ENCODE results near the gene F2R.

The F2R gene

GRCh38 chr5:76681287-76681686 lies 34.6 kb upstream of the F2R start:
- Histone ChIP-seq H3K27me3 (ENCODE audit: insufficient read depth, low read length) (no peaks in the 10 kb centered on the region), H3K9ac (ENCODE audit: low read depth, low read length) (no peak overlapping the region), H3K4me3 (ENCODE audit: low read length) (no peak overlapping the region), H3K27ac (ENCODE audit: low read depth, low read length) (no peak overlapping the region), H3K9me3 (ENCODE audit: insufficient read depth, low read depth, low read length) (no peaks in the 10 kb centered on the region), H3K36me3 (ENCODE audit: insufficient read depth, low read length) (peaks cover 13% of the 10 kb centered on the region), H3K4me1 (ENCODE audit: insufficient read depth, low read length) (no peaks in the 10 kb centered on the region)
- WGBS: 96% methylated on average over 2 of the region's 4 CpGs

DNA sequence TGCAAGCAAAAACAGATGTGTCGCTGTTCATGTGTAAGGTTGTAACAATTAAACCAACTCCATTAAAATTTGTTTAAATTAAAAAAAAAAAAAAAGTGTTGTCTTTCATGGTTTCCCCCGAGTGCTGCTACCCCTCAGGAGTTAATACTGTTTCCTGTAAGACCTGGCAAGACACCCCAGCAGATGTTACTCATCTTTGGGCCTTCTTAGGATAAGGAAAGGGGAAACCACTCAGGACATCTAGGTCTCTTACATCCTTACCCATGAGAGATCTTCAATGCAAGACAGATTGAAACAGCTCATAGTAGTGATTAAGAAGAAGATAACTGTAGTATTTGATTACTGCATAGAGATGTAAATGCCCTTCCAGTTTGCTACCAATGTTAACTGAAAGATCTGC lies 33.5 kb upstream of the F2R start:
- no peaks in the 10 kb centered on the region for H3K9me3 ChIP-seq (ENCODE audit: insufficient read depth, low read depth, low read length)
- no peaks in the 10 kb centered on the region for H3K4me1 ChIP-seq (ENCODE audit: insufficient read depth, low read length)
- H3K4me3 ChIP-seq (ENCODE audit: low read length): no peak overlapping the region
- peaks cover 13% of the 10 kb centered on the region for H3K36me3 ChIP-seq (ENCODE audit: insufficient read depth, low read length)
- no peaks in the 10 kb centered on the region for H3K27me3 ChIP-seq (ENCODE audit: insufficient read depth, low read length)
- H3K9ac ChIP-seq (ENCODE audit: low read depth, low read length): no peak overlapping the region
- no peak overlapping the region for H3K27ac ChIP-seq (ENCODE audit: low read depth, low read length)
- WGBS: 86% methylated on average over 1 of the region's 2 CpGs

- no peak overlapping the region for H3K9ac ChIP-seq (ENCODE audit: low read depth, low read length)
- H3K27me3 ChIP-seq (ENCODE audit: insufficient read depth, low read length): no peaks in the 10 kb centered on the region
- H3K36me3 ChIP-seq (ENCODE audit: insufficient read depth, low read length): peaks cover 13% of the 10 kb centered on the region
- H3K4me1 ChIP-seq (ENCODE audit: insufficient read depth, low read length): no peaks in the 10 kb centered on the region
- H3K27ac ChIP-seq (ENCODE audit: low read depth, low read length): no peak overlapping the region
- H3K9me3 ChIP-seq (ENCODE audit: insufficient read depth, low read depth, low read length): no peaks in the 10 kb centered on the region
- WGBS: 94% methylated on average over 8 of the region's 9 CpGs
- no peak overlapping the region for H3K4me3 ChIP-seq (ENCODE audit: low read length)
These were observed 31.9 kb upstream of the F2R start for GRCh38 chr5:76683816-76684731.

- Histone ChIP-seq H3K4me1 (ENCODE audit: insufficient read depth, low read length) (no peaks in the 10 kb centered on the region), H3K27me3 (ENCODE audit: insufficient read depth, low read length) (no peaks in the 10 kb centered on the region), H3K4me3 (ENCODE audit: low read length) (no peak overlapping the region), H3K9ac (ENCODE audit: low read depth, low read length) (no peak overlapping the region), H3K36me3 (ENCODE audit: insufficient read depth, low read length) (peaks cover 13% of the 10 kb centered on the region), H3K9me3 (ENCODE audit: insufficient read depth, low read depth, low read length) (no peaks in the 10 kb centered on the region), H3K27ac (ENCODE audit: low read depth, low read length) (no peak overlapping the region)
- 97% methylated on average over 5 of the region's 5 CpGs for WGBS
These were observed 31.0 kb upstream of the F2R start for GRCh38 chr5:76684756-76685519.

- Histone ChIP-seq H3K9me3 (ENCODE audit: insufficient read depth, low read depth, low read length) (no peaks in the 10 kb centered on the region), H3K9ac (ENCODE audit: low read depth, low read length) (no peak overlapping the region), H3K4me1 (ENCODE audit: insufficient read depth, low read length) (no peaks in the 10 kb centered on the region), H3K36me3 (ENCODE audit: insufficient read depth, low read length) (peaks cover 13% of the 10 kb centered on the region), H3K27ac (ENCODE audit: low read depth, low read length) (no peak overlapping the region), H3K27me3 (ENCODE audit: insufficient read depth, low read length) (no peaks in the 10 kb centered on the region), H3K4me3 (ENCODE audit: low read length) (no peak overlapping the region)
- WGBS: 95% methylated on average over 3 of the region's 3 CpGs
These were observed 30.2 kb upstream of the F2R start for GRCh38 chr5:76685704-76686103.

- H3K9ac ChIP-seq (ENCODE audit: low read depth, low read length): no peak overlapping the region
- no peaks in the 10 kb centered on the region for H3K9me3 ChIP-seq (ENCODE audit: insufficient read depth, low read depth, low read length)
- no peaks in the 10 kb centered on the region for H3K4me1 ChIP-seq (ENCODE audit: insufficient read depth, low read length)
- peaks cover 13% of the 10 kb centered on the region for H3K36me3 ChIP-seq (ENCODE audit: insufficient read depth, low read length)
- H3K27ac ChIP-seq (ENCODE audit: low read depth, low read length): no peak overlapping the region
- H3K4me3 ChIP-seq (ENCODE audit: low read length): no peak overlapping the region
- WGBS: 90% methylated on average over 1 of the region's 1 CpG
- H3K27me3 ChIP-seq (ENCODE audit: insufficient read depth, low read length): no peaks in the 10 kb centered on the region
These were observed 27.7 kb upstream of the F2R start for GRCh38 chr5:76688212-76688611.

GRCh38 chr5:76688836-76689235 lies 27.1 kb upstream of the F2R start:
- H3K27me3 ChIP-seq (ENCODE audit: insufficient read depth, low read length): no peaks in the 10 kb centered on the region
- H3K9ac ChIP-seq (ENCODE audit: low read depth, low read length): no peak overlapping the region
- WGBS: 93% methylated on average over 3 of the region's 3 CpGs
- no peaks in the 10 kb centered on the region for H3K9me3 ChIP-seq (ENCODE audit: insufficient read depth, low read depth, low read length)
- no peaks in the 10 kb centered on the region for H3K4me1 ChIP-seq (ENCODE audit: insufficient read depth, low read length)
- no peak overlapping the region for H3K4me3 ChIP-seq (ENCODE audit: low read length)
- no peak overlapping the region for H3K27ac ChIP-seq (ENCODE audit: low read depth, low read length)
- peaks cover 12% of the 10 kb centered on the region for H3K36me3 ChIP-seq (ENCODE audit: insufficient read depth, low read length)

DNA sequence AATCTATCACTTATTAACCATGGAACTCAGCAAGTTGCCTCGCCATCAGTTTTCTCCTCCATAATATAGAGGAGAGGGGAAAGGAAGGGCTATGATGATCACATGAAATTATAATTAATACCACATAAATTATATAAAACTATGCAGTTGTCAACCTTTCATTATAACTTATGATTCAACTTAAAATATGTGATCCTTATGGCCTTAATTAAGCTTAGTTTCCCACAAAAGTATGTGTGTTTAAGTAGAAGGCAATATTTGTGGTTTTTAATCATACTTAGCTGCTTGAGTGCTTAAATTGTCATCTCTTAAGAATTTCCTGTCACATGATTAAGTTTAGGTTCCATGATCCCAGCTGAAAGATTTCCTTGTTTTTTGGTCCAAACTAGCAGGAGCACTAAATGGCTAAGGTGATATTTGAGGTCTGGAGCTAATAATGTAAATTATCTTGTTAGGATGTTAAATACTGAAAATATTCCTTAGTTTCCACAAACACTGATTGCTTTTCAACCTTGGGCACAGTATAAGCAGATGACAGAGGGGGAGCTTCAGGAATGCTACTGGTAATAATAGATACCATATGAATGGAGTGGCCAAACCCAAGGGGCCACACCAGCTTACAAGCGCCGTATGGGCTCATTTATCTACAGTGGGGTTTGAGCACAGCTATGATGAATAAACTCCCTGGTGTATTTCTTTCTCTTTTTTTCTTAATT lies 26.4 kb upstream of the F2R start:
- Histone ChIP-seq H3K9ac (ENCODE audit: low read depth, low read length) (no peak overlapping the region), H3K9me3 (ENCODE audit: insufficient read depth, low read depth, low read length) (no peaks in the 10 kb centered on the region), H3K36me3 (ENCODE audit: insufficient read depth, low read length) (peaks cover 6% of the 10 kb centered on the region), H3K27ac (ENCODE audit: low read depth, low read length) (no peak overlapping the region), H3K4me3 (ENCODE audit: low read length) (no peak overlapping the region), H3K27me3 (ENCODE audit: insufficient read depth, low read length) (no peaks in the 10 kb centered on the region), H3K4me1 (ENCODE audit: insufficient read depth, low read length) (no peaks in the 10 kb centered on the region)
- WGBS: 97% methylated on average over 2 of the region's 3 CpGs

DNA sequence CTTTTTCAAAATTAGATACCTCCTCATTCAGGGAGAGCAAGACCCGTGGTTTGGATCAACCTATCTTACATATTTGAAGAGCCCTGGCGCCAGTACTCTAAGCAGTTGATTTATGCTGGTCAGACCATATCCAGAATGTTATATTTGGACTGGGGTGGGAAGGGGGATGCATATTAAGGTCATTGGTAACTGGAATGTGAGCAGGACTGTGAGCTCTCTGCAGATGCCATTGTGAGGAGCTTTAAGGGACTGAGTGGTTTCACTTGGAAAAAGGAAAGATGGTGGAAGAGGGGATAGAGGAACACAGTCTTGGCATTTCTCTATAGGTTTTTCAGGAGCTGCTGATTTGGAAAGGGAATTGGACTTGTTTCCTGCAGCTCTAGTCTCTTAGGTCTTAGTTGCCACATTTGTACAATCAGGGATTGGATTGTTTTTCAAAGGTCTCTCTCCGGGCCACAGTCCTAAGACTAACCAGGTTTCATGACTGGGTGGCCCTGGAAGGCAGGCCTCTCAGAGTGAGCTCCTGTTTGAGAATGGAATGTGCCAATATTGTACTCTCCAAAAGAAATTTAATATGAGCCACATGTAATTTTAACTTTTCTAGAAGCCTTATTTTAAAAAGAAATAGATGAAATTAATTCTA lies 25.8 kb upstream of the F2R start:
- no peak overlapping the region for H3K9ac ChIP-seq (ENCODE audit: low read depth, low read length)
- no peaks in the 10 kb centered on the region for H3K4me1 ChIP-seq (ENCODE audit: insufficient read depth, low read length)
- no peaks in the 10 kb centered on the region for H3K27me3 ChIP-seq (ENCODE audit: insufficient read depth, low read length)
- H3K27ac ChIP-seq (ENCODE audit: low read depth, low read length): no peak overlapping the region
- no peaks in the 10 kb centered on the region for H3K9me3 ChIP-seq (ENCODE audit: insufficient read depth, low read depth, low read length)
- peaks cover 4% of the 10 kb centered on the region; the same call in 1 of the 2 replicates for H3K36me3 ChIP-seq (ENCODE audit: insufficient read depth, low read length)
- no peak overlapping the region for H3K4me3 ChIP-seq (ENCODE audit: low read length)
- WGBS: 99% methylated on average over 3 of the region's 3 CpGs

GRCh38 chr5:76690704-76691466 lies 25.0 kb upstream of the F2R start:
- Histone ChIP-seq H3K9ac (ENCODE audit: low read depth, low read length) (no peak overlapping the region), H3K36me3 (ENCODE audit: insufficient read depth, low read length) (peaks cover 4% of the 10 kb centered on the region), H3K27me3 (ENCODE audit: insufficient read depth, low read length) (no peaks in the 10 kb centered on the region), H3K27ac (ENCODE audit: low read depth, low read length) (no peak overlapping the region), H3K9me3 (ENCODE audit: insufficient read depth, low read depth, low read length) (no peaks in the 10 kb centered on the region), H3K4me1 (ENCODE audit: insufficient read depth, low read length) (no peaks in the 10 kb centered on the region), H3K4me3 (ENCODE audit: low read length) (no peak overlapping the region)
- WGBS: 94% methylated on average over 7 of the region's 7 CpGs

All from HUES64 (cell line).